ENCODE measurements around the gene CCM2. TPM values are rescaled to one million over a fixed set of nuclear protein-coding genes. Genes with fewer than 3 reads are reported as not detected.
A peak's percentile ranks its signal among the peaks of the same experiment; 100 is the strongest.

Gene CCM2
- total RNA-seq, 1 donor from 2014 or later, result 28.7 TPM

DNA sequence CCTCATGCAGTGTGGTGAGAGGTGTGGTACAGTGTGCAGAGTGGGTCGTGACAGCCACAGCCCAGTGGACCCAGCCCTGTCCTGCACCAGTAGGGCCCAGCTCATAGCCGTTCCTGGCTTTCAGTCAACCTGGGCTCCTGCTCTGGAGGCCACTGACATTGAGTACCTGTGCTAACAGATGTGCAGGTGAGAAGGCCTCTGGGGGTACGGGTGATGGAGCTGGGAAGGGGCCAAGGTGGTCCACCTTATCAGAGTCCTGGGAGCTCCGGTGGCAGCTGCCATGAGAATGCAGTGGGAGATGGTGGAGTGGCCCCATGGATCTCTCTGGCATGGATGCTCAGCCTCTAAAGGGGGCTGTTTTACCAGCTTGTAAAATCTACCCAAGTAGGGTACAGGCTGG is 117.6 kb downstream of the CCM2 start:
- H3K4me3 ChIP-seq (ENCODE audit: low read length in 3 of 3), result no peak overlapping the region
- peaks cover 0 to 4% (median 0%) of the 10 kb centered on the region in 3 donors for H3K27me3 ChIP-seq (ENCODE audit: control insufficient read depth in 3 of 3, insufficient read depth in 3 of 3, low read length in 3 of 3)
- no peaks in the 10 kb centered on the region for H3K36me3 ChIP-seq (ENCODE audit: control insufficient read depth in 3 of 3, insufficient read depth in 3 of 3, low read length in 3 of 3)
- no peak overlapping the region for H3K27ac ChIP-seq (ENCODE audit: low read depth, low read length)
- H3K4me1 ChIP-seq (ENCODE audit: control insufficient read depth in 3 of 3, insufficient read depth in 3 of 3, low read length in 3 of 3), result peaks cover 0 to 1% (median under 1%) of the 10 kb centered on the region in 3 donors
- H3K9me3 ChIP-seq (ENCODE audit: control insufficient read depth in 3 of 3, low read length in 3 of 3), result no peaks in the 10 kb centered on the region
- H3K9ac ChIP-seq (ENCODE audit: low read depth in 1 of 3, low read length in 3 of 3), result no peak overlapping the region

DNA sequence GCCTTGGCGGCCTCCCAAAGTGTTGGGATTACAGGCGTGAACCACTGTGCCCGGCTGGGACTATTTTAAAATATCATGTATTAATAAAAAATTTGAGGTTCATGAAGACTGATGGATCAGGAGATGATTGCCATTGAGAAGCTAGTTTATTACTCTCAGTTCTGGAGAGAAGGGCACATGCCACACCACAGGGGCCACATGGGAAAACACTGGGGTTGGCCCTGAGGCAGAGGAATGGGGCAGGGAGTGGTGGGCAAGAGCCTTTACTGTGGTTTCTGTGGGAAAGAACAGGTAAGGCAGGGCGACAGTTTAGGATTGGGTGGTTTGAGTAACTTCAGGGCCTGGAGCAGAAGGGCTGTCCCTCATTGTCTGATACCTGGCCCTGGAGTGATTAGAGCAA is 118.3 kb downstream of the CCM2 start:
- Histone ChIP-seq H3K4me1 (ENCODE audit: control insufficient read depth in 3 of 3, insufficient read depth in 3 of 3, low read length in 3 of 3) (no peaks in the 10 kb centered on the region), H3K4me3 (ENCODE audit: low read length in 3 of 3) (no peak overlapping the region), H3K9ac (ENCODE audit: low read depth in 1 of 3, low read length in 3 of 3) (no peak overlapping the region), H3K36me3 (ENCODE audit: control insufficient read depth in 3 of 3, insufficient read depth in 3 of 3, low read length in 3 of 3) (no peaks in the 10 kb centered on the region), H3K9me3 (ENCODE audit: control insufficient read depth in 3 of 3, low read length in 3 of 3) (no peaks in the 10 kb centered on the region), H3K27me3 (ENCODE audit: control insufficient read depth in 3 of 3, insufficient read depth in 3 of 3, low read length in 3 of 3) (peaks cover 0 to 4% (median 0%) of the 10 kb centered on the region in 3 donors), H3K27ac (ENCODE audit: low read depth, low read length) (no peak overlapping the region)

DNA sequence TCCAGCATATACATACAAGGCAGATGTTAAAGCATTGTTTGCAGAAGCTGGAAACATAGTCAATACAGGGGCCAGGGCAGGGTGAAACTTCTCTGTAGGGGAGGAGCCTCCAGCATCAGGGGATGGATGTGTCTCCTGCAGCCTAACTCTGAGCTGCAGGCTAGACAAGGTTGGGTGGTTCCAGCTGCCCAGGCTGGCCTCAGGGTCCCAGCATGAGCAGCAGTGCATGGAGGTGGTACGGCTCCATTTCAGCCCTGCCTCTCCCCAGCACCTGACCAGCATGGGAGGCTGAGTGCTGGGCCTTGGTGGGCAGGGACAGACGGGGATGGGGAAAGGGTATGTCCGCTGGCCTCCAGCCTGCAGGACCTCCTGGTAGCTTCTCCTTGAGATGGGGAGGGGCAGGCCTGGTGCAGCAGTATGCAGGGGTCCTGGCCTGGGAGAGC is 118.9 kb downstream of the CCM2 start:
- Histone ChIP-seq H3K4me3 (ENCODE audit: low read length in 3 of 3) (no peak overlapping the region), H3K36me3 (ENCODE audit: control insufficient read depth in 3 of 3, insufficient read depth in 3 of 3, low read length in 3 of 3) (no peaks in the 10 kb centered on the region), H3K27ac (ENCODE audit: low read depth, low read length) (no peak overlapping the region), H3K4me1 (ENCODE audit: control insufficient read depth in 3 of 3, insufficient read depth in 3 of 3, low read length in 3 of 3) (no peaks in the 10 kb centered on the region), H3K9me3 (ENCODE audit: control insufficient read depth in 3 of 3, low read length in 3 of 3) (no peaks in the 10 kb centered on the region), H3K27me3 (ENCODE audit: control insufficient read depth in 3 of 3, insufficient read depth in 3 of 3, low read length in 3 of 3) (peaks cover 0 to 4% (median 0%) of the 10 kb centered on the region in 3 donors), H3K9ac (ENCODE audit: low read depth in 1 of 3, low read length in 3 of 3) (no peak overlapping the region)

DNA sequence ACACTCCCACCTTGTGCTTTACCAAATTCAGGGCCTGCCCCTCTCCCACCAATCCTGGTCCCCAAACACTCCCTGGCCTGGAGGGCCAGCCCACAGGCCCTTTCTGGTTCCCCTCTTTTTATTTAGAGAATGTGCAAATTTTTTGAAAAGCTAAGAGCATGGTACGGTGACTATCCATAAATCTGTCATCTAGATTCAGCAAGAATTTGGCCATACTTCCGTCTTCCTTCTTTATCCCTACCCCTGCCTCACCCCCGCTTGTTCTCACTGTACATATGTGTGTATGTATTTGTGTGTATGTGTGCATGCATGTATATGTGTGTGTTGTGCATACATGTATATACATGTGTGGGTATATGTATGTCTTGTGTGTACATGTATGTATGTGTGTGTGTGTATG is 119.5 kb downstream of the CCM2 start:
- H3K36me3 ChIP-seq (ENCODE audit: control insufficient read depth in 3 of 3, insufficient read depth in 3 of 3, low read length in 3 of 3), result no peaks in the 10 kb centered on the region

DNA sequence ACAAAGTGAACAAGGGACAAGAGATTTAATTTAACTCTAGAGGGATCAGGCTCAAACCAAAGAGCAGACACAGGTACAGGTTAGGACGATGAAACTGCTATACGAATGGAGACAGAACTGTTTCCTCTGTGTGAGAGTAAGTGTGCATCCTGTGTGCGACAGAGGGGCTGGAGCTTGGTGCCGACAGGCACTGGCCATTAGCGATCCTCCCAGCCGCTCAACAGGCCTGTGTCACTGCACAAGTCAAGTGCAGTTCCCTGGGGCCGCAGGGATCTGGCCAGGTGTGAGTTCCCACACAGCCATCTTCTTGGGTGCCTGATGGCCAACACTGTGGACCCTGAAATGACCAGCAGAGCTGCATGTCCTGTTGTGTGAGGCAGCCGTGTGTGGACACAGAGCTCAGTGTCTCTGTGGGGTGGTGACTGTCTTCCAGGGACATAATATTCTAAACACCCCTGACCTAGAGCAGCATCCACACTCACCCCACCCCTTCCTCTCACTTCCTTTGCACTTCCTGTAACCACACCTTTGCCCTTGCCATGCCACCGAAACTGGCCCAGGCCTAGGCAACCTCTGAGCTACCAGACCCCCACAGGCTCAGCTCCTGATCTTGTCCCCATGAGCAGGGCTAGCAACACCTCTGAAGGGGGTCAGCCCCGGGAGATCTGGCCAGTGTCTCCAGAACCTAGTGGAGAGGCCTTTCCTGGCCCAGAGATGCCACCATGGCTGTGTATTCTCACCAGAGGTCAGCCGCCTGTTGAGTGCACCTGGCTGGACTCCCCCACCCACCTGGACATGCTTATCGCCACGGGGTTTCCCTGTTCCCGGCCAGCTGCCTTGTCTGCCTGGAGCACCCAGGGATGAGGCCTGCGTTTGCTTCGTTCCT is 123.2 kb downstream of the CCM2 start:
- Histone ChIP-seq H3K4me3 (ENCODE audit: low read length in 3 of 3) (no peak overlapping the region), H3K9me3 (ENCODE audit: control insufficient read depth in 3 of 3, low read length in 3 of 3) (no peaks in the 10 kb centered on the region), H3K9ac (ENCODE audit: low read depth in 1 of 3, low read length in 3 of 3) (no peak overlapping the region), H3K36me3 (ENCODE audit: control insufficient read depth in 3 of 3, insufficient read depth in 3 of 3, low read length in 3 of 3) (no peaks in the 10 kb centered on the region), H3K4me1 (ENCODE audit: control insufficient read depth in 3 of 3, insufficient read depth in 3 of 3, low read length in 3 of 3) (no peaks in the 10 kb centered on the region), H3K27me3 (ENCODE audit: control insufficient read depth in 3 of 3, insufficient read depth in 3 of 3, low read length in 3 of 3) (no peaks in the 10 kb centered on the region), H3K27ac (ENCODE audit: low read depth, low read length) (no peak overlapping the region)

More for the DNA sequence above, 119.5 kb downstream of the CCM2 start:
- no peaks in the 10 kb centered on the region for H3K4me1 ChIP-seq (ENCODE audit: control insufficient read depth in 3 of 3, insufficient read depth in 3 of 3, low read length in 3 of 3)
- no peaks in the 10 kb centered on the region for H3K9me3 ChIP-seq (ENCODE audit: control insufficient read depth in 3 of 3, low read length in 3 of 3)
- no peak overlapping the region for H3K4me3 ChIP-seq (ENCODE audit: low read length in 3 of 3)
- no peak overlapping the region for H3K27ac ChIP-seq (ENCODE audit: low read depth, low read length)
- no peak overlapping the region for H3K9ac ChIP-seq (ENCODE audit: low read depth in 1 of 3, low read length in 3 of 3)
- peaks cover 0 to 4% (median 0%) of the 10 kb centered on the region in 3 donors for H3K27me3 ChIP-seq (ENCODE audit: control insufficient read depth in 3 of 3, insufficient read depth in 3 of 3, low read length in 3 of 3)

DNA sequence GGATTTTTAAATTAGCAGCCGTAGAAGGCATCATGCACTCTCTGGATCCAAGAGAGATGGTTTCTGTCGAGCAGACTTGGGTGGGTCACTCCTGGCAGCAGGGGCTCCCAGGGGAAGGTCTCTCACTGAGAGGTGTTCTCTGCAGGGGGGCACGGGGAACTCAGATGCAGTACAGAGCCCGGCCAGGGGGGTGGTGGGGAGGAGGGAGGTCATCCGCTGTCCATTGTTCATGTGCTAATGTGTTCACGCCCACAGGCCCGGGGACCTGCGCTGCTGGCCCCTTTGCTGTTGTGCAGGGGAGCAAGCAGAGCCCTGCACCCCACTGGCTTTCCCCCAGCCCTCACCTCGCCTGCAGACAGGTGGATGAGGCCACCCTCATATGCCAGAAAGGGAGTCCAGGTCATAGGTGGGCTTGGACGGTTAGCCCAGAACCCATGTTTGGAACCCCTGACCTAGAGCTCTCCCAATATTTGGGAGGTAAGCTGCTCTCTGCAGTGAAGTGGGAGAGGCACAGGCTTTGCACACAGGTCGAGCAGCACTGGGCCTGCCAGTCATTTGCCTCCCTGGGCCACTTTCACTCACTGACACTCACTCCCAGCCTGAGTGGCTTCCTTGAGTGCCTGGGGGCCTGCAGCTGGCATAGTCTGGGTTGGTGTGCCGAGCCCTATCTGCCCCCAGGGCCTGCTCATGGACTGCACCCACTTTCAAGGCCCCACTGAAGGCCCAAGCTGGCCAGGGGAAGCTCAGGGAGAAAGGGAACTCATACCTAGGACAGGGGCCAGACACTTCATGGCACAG is 124.1 kb downstream of the CCM2 start:
- Histone ChIP-seq H3K27me3 (ENCODE audit: control insufficient read depth in 3 of 3, insufficient read depth in 3 of 3, low read length in 3 of 3) (no peaks in the 10 kb centered on the region), H3K27ac (ENCODE audit: low read depth, low read length) (no peak overlapping the region), H3K4me3 (ENCODE audit: low read length in 3 of 3) (no peak overlapping the region), H3K36me3 (ENCODE audit: control insufficient read depth in 3 of 3, insufficient read depth in 3 of 3, low read length in 3 of 3) (no peaks in the 10 kb centered on the region), H3K9me3 (ENCODE audit: control insufficient read depth in 3 of 3, low read length in 3 of 3) (no peaks in the 10 kb centered on the region), H3K4me1 (ENCODE audit: control insufficient read depth in 3 of 3, insufficient read depth in 3 of 3, low read length in 3 of 3) (no peaks in the 10 kb centered on the region), H3K9ac (ENCODE audit: low read depth in 1 of 3, low read length in 3 of 3) (no peak overlapping the region)

DNA sequence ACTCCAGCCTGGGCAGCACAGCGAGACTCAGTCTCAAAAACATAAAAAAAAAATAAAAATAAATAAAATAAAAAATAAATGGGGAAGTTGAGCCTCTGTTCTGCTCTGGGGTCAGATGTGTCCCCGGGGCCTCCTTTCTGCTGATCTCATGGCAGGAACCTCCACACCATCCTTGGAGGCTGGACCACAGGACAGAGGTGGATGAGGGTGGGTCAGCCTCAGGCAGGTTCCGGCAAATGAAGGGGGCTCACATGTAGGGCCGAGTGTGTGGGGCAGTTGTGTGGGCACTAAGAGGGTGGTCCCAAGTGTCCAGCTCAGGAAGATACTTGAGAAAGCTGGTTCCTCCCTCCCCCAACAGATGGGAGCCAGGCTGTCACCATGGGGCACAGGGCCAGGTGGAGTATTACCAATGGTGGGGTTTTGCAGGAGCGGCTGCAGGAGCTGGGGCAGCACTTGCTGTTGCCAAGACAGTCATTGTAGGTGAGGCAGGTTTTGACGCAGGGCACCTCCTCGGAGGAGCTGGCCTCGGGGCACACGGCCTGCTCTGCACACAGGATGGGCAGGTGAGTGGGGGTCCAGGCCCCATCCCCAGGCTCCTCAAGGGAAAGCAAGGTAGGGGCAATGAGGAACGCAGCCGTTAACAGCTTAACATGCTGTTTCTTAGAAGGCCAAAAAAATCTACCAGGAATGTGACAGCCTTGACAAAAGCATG is 125.3 kb downstream of the CCM2 start:
- no peak overlapping the region for H3K4me3 ChIP-seq (ENCODE audit: low read length in 3 of 3)
- H3K9me3 ChIP-seq (ENCODE audit: control insufficient read depth in 3 of 3, low read length in 3 of 3), result no peaks in the 10 kb centered on the region
- H3K27ac ChIP-seq (ENCODE audit: low read depth, low read length), result no peak overlapping the region
- no peak overlapping the region for H3K9ac ChIP-seq (ENCODE audit: low read depth in 1 of 3, low read length in 3 of 3)
- H3K36me3 ChIP-seq (ENCODE audit: control insufficient read depth in 3 of 3, insufficient read depth in 3 of 3, low read length in 3 of 3), result no peaks in the 10 kb centered on the region
- no peaks in the 10 kb centered on the region for H3K4me1 ChIP-seq (ENCODE audit: control insufficient read depth in 3 of 3, insufficient read depth in 3 of 3, low read length in 3 of 3)
- H3K27me3 ChIP-seq (ENCODE audit: control insufficient read depth in 3 of 3, insufficient read depth in 3 of 3, low read length in 3 of 3), result no peaks in the 10 kb centered on the region

Small RNAs within 50 kb of the gene (small RNA-seq; reads per million reads assigned to genes)
- gene SNORA5A (1.6 reads per million, percentile 84 among the genes with 10 or more reads in this experiment), gene SNORA5B (not detected), gene SNORA5C (18.5 reads per million, percentile 93 among the genes with 10 or more reads in this experiment)

Other genes with a start within 250 kb of the CCM2 start
- 459 TPM for gene PPIA, start 203.5 kb upstream of the CCM2 start, total RNA-seq
- 96.0 TPM for gene H2AZ2, start 152.1 kb upstream of the CCM2 start, total RNA-seq
- 32.9 TPM for gene PURB, start 114.7 kb upstream of the CCM2 start, total RNA-seq
- gene MYO1G, start 21.2 kb upstream of the CCM2 start, total RNA-seq, result 1.6 TPM
- gene NACAD, start 88.8 kb downstream of the CCM2 start, total RNA-seq, result 1.0 TPM
- 52.7 TPM for gene TBRG4, start 111.5 kb downstream of the CCM2 start, total RNA-seq
- 5.7 TPM for gene RAMP3, start 157.6 kb downstream of the CCM2 start, total RNA-seq

All from skeletal muscle tissue (tissue), 5 donors.